Stimulated activated CD4-positive, alpha-beta T cell treated with anti-CD3 and anti-CD28 coated beads, Interleukin-12 subunit alpha, Interleukin-12 subunit beta, amount 100 ng/mL, for 4 hours (primary cell): Measurements from ENCODE around the gene ERGIC1.
"Not testable (repeated sequence)": the region's sequence is repeated elsewhere in the genome, so short reads cannot be mapped to it uniquely, and the experiment has no call there.

Experiments used
- DNase-seq: peaks from one replicate; pipeline ENCODE4 v3.0.0-alpha.2; 2020

Gene ERGIC1

GRCh38 chr5:172849606-172850453 is 15.8 kb downstream of the ERGIC1 start:
- DNase-seq = no peak

- no peak for DNase-seq
Measured at GRCh38 chr5:172850454-172850797, 16.4 kb downstream of the ERGIC1 start.

- not testable (repeated sequence) for DNase-seq
Measured at GRCh38 chr5:172851254-172851653, 17.2 kb downstream of the ERGIC1 start.

GRCh38 chr5:172852490-172853354 is 18.7 kb downstream of the ERGIC1 start:
- no peak for DNase-seq

GRCh38 chr5:172853355-172853975 is 19.4 kb downstream of the ERGIC1 start:
- DNase-seq = no peak

GRCh38 chr5:172854451-172854871 is 20.4 kb downstream of the ERGIC1 start:
- no peak for DNase-seq

GRCh38 chr5:172854971-172855370 is 20.9 kb downstream of the ERGIC1 start:
- DNase-seq = no peak

GRCh38 chr5:172855597-172856292 is 21.7 kb downstream of the ERGIC1 start:
- no peak for DNase-seq

- no peak for DNase-seq
Measured at GRCh38 chr5:172856336-172856735, 22.3 kb downstream of the ERGIC1 start.

- DNase-seq = no peak
Measured at GRCh38 chr5:172857982-172858381, 23.9 kb downstream of the ERGIC1 start.

- no peak for DNase-seq
Measured at GRCh38 chr5:172858511-172858989, 24.5 kb downstream of the ERGIC1 start.

- DNase-seq = no peak
Measured at GRCh38 chr5:172858990-172859811, 25.1 kb downstream of the ERGIC1 start.

GRCh38 chr5:172859966-172860365 is 25.9 kb downstream of the ERGIC1 start:
- no peak for DNase-seq

- DNase-seq = no peak
Measured at GRCh38 chr5:172860520-172861443, 26.7 kb downstream of the ERGIC1 start.

- DNase-seq = no peak
Measured at GRCh38 chr5:172861461-172861860, 27.4 kb downstream of the ERGIC1 start.

GRCh38 chr5:172862165-172862801 is 28.2 kb downstream of the ERGIC1 start:
- DNase-seq = no peak

GRCh38 chr5:172864171-172864570 is 30.1 kb downstream of the ERGIC1 start:
- DNase-seq = not testable (repeated sequence)

GRCh38 chr5:172864747-172865146 is 30.7 kb downstream of the ERGIC1 start:
- DNase-seq = no peak

- DNase-seq = no peak
Measured at GRCh38 chr5:172866378-172866777, 32.3 kb downstream of the ERGIC1 start.
